ENCODE results near the gene DPH1.
A peak's percentile ranks its signal among the peaks of the same experiment; 100 is the strongest.

DPH1 gene

DNA sequence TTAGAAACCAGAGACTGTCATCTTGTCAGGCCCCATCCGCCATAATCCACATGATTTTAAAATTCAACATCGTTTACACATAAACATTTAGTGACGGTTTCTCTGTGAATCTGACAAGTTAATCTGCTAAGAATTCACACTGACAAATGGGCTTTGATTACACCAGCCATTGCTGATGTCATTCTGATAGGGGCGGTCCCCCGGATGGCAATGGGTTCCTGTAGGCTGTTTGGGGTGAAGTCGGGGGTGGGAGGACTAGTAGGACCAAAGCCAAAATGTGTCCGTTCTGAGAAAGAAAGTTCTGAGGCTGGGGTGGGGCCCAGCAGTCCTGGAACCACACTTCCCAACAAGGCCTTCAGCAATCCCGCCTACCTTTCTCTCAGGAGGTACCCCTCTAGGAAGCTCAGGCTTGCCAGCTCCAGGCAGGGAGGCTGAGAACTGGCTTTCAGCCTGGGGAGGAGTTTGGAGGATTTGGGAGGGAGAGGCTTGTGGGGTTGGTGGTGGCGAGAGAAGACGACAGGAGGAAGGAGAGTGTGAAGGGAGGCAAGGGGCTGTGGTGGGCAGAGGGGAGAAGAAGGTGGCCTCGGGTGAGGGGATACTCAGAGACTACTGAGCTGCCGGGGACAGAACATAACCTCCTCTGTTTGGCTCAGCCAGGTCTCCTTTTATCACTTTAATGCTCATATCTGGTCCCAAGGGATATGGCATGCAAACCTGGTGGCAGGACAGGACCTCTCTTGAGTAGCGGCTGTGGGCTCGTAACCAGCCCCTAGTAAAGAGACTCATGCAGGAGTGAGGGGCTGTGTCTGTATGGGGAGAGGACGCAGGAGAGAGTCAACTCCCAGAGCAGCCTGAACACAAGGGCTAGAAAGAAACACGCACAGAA is 33.6 kb downstream of the DPH1 start:
- no peak for DNase-seq

DNA sequence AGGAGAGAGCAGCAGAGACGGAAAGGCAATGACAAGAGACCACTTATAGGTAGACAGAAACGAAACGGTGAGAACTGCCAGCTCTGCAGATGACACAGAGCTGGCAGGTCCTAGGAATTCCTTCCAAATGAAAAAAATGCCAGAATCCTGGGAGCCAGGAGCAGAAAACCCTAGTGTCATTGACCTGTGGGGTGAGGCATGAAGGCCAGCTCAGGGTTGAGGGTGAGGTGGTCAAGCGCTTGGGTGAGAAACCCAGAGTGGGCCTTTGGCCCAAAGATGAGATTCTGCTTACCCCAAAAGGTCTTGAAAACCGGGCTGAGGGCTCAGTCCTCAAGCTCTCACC is 34.2 kb downstream of the DPH1 start:
- no peak for DNase-seq

GRCh38 chr17:2064520-2064971 is 34.6 kb downstream of the DPH1 start:
- no peak for DNase-seq

DNA sequence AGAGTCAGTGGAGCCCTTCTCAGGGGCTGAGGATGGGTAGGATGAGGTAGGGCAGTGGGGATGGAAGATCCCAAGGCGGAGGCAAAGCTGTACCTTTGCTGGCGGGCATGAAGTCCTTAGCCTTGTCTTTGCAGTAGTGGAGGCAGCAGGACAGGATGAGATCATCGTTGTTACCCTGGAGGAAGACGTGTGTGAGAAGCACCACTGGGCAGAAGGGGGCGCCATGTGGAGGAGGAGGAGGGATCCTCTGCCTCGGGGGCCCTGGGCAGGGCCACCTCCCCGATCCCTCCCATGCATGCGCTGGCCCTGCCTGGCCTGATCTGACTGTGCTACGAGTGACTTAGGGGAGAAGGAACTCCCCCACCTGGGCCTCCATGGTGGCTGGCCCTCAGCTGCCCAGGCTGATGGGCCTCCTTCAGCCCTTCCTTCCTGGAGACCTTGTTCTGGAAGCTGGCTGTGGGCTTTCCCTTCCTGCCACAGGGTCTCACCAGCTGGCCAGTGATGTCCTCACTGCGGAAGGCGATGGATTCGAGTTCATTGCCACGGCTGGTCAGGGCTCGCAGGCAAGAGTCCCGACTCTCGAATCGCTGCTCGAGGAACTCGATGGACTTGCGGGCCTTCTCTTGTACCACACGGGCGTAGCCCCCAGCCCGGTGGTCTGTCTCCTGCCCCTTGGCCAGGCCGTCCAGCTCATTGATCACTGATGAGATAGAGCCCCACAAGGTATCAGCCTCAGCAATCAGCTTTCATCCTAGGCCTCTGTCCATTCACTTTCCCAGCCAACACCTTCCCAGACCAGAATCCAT is 35.2 kb downstream of the DPH1 start:
- peak; percentile 63 for DNase-seq

DNA sequence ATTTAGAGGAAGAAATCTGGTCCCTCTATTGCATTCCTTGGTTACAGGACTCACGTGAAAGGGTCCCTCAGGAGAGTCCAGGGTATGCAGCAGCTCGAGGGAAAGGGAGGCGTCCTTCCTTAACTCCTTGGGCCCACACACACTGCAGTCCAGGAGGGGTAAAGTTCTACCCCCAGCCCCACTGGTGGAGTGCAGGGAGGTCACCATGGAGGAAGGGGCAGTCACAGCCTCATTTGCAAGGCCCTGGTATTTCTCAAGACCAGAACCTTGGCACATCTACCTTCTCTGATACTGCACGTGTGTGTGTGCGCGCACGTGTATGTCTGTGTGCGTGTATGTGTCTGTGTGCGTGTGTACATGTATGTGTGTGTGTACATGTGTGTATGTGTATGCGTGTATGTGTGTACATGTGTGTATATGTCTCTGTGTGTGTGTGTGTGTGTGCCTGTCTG is 36.0 kb downstream of the DPH1 start:
- DNase-seq, result no peak

DNA sequence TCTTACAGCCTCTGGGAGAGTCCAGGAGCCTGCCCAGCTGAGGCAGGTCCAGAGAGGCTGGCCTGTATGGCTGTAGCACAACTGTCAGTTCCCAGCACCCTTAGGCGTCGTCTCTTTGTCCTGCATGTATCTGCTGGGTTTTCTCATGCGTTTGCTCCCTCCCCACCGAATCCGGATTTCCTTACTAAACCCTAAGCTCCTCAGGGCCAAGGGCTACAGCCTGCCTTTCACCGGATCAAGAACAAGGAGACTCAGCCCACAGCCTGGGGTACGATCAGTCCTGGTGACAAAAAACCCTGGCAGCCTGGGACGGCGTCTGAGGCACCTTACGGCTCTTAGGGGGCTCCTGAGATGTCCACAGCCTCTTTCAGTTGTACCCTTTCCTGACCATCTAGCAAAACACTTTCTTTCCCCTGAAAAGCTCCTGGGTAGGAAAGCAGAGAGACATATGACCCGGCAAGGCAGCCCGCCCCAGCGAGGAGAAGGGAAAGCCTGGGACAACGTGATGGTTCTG is 37.2 kb downstream of the DPH1 start:
- DNase-seq, result no peak

DNA sequence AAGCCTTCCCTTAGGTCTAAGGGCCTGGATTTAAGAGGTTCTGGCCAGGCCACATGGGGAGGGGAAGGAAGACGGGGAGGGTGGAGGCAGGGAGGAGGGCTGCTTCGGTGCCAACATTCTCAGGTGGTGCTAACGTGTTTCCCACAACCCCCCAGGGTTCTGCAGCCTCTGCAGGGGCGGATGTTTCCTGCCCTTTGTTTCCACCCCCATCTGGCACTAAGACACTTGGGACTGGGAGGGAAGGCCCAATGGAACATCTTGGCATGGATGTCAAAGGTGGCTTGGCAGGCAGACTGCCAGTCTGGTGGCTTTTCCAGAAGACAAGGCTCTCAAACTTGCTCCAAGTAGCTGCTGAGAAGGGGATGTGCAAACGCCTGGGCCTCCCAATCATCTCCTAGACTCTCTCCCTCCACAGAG is 37.7 kb downstream of the DPH1 start:
- no peak for DNase-seq

- DNase-seq, result no peak
Observed at GRCh38 chr17:2068031-2068518, 38.1 kb downstream of the DPH1 start.

GRCh38 chr17:2068519-2069051 is 38.6 kb downstream of the DPH1 start:
- no peak for DNase-seq

GRCh38 chr17:2070241-2071023 is 40.5 kb downstream of the DPH1 start:
- peak; percentile 95 for DNase-seq

DNA sequence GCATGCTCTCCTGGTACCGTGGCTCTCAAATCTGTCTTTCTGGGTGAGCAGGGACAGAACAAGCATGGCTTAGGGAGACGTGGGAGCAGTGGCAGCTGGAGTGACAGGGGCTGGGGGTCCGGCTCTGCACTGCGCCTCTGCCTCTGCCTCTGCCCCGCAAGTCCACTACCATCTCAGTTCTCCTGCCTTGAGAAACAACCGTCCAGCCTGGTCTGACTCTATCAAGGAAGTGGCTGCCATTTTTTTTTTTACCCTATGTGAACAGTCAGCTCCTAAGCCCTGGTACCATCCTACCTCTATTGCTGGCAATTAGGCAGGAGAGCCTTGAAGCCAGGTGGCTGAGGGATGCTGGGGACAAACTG is 41.1 kb downstream of the DPH1 start:
- no peak for DNase-seq

DNA sequence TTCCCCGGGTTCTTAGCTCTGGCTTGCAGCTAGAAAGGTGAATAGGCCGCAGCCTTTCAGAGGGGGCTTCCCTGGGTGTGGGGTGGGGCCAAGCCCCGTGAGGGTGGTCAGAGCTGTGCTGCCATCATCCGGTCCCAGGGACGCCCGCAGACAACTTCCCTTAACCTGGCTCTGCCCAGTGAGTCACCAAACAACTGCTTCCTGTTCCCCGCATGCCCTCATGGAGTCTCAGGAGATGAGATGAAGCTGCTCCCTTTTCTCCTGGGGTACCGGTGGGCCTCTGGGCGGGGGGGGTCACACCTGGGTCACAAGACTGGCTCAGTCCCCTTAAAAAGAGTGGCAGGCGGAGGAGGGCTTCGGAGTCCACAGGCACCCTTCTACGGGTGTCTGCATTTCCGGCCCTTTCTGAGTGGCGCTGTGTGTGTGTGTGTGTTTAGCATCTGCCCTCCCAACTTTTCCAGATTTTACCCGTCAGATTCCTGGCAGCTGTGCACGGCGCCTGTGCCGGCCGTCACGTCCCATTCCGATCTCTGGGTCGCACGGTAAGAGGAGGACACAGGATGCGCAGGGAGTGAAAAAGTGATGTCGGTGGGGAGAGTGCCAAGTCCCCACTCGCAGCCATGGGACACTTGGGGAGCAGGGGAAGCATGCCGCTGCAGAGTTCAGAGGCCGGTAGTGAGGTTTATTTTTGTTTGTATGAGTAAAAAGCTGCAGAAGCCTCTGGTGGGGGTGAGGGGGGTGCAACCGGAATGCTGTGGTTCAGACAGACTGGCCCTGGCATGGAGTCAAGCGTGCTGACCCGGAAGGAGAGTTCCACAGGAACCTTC is 41.7 kb downstream of the DPH1 start:
- DNase-seq, result no peak

DNA sequence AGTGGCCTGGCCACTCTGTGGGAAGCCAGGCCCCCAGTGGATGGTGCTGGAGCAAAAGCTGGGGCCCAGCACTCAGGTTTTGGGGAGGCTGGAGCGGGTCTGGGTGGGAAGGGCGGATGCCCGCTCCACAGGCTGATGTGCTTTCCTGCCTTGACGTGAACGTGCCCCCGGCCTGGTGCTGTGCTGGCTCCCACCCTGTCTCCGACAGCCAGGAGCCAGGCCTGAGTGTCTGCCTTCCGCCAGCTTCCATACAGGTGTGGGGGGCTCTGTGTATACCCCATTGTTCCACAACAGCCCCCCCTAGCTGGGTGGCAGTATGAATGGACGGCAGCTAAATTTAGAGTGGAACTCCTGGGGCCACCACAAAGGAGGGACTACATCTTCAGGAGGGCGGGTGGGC is 45.0 kb downstream of the DPH1 start:
- DNase-seq, result no peak

DNA sequence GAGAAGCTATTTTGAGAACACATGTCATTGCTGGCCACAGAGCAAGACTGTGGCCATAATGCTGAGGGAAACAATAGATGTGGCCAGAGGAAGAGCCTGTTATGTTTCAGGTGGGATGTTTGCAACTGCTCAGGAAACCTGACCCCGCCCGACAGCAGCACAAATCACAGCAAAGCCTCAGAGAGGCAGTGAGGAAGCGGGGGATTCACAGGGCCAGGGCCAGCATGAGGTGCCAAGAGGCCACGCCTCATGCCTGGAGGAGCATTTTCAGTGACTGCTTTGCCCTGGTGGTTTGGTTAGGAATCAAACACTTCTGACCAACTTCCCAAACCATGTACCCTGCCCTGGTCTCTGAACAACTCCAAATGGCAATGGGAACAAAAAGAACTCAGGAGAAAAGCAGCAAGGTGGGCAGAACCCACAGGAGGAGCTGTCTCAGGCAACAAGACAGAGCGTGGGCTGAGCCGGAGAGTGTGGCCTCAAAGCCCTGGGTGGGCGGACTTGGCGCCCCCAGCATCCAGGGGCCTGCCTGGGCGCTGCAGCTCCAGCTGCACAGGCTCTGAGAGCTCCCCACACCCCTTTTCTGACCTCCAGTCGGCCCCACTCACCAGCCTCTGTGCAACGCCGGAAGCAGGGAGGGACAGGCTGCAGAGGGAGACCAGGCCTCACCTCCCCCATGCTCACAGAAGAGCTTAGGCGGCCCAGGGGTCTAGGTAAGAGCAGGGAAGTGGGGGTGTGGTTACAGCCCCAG is 45.6 kb downstream of the DPH1 start:
- DNase-seq, result no peak

DNA sequence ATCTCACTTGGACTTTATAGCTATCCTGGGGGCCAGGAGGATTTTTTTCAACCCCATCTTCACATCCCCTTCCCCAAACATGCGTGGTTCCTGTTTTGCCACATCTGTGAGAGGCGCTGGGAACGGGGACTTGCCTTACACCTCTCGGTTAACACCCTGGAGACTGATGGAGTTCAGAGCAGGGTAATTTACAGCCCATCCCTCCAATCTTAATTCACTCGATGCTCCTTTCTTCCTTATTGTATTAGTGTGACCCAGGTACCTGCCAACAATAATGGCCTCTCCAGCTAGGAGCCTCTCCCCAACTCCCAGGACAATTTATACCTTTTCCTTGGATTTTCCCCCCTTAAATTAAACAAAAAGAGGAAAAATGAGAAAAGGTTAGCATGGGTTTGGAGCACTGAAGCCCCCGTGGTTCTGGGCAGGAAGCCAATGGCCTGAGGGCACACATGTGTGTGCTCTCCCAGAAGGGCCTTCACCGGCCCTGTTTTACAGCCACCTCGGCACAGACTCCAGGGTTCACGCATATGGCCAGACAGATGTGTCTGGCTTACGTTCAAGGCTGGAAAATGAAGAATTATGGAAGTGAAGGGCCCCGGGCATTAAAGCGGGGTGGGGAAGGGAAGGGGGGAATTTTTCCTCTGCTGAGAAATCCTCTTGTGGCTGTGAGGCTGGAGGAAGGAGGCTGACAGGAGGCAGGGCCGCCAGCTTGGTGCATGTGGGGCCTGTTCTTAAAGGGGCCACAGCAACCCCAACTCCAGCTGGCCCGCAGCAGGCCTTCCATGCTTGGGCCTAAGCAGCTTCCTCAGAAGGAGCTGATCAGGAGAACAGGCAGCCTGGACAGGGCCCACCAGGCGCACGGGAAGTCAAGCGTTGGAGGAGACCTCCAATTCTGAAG is 46.4 kb downstream of the DPH1 start:
- DNase-seq, result no peak

DNA sequence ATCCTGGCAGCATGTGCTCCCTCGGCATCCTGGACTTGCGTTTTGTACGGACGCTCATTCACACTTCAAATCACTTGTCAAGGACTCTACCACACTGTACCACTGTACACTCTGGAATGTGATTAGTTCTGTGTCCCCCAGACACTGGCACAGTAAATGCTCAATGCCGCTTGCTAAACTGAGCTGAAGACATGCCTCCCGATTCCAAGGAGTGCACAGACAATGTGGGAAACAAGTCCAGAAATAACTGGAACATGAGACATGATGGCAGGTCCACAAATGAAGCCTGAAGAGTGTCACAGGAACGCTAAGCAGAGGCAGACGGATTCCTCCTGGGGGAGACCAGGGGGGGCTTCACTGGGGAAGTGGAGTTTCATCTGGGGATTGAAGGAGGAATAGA is 47.1 kb downstream of the DPH1 start:
- no peak for DNase-seq

DNA sequence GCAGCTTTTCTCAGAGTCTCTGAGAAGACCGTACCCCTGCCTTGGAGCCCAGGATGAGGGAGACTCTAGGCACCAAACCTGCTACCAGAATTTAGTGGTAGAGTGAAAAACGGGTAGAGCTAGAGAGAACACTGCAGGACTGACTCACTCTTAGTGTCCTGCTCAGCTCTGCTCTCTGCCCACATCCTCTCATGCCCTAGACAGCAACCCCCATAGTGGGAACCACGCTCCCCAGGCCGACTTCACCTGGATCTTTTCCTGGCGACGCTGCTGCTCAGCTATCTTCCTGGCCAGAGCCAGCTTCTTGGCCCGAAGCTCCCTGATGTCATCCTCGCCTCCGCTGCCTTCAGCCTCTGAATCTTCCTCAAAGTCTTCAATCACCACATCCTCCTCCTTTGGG is 51.6 kb downstream of the DPH1 start:
- no peak for DNase-seq

- DNase-seq, result no peak
Observed at GRCh38 chr17:2082003-2082781, 52.2 kb downstream of the DPH1 start.

GRCh38 chr17:2083613-2084035 is 53.7 kb downstream of the DPH1 start:
- DNase-seq, result no peak

Measured in activated CD4-positive, alpha-beta T cell treated with anti-CD3 and anti-CD28 coated beads, Interleukin-10, Interleukin-2, amounts not matched to agents 100 ng/mL and 50 ng/mL, durations not matched to agents 16 hours and 8 hours (primary cell).